ENCODE results near the gene FSIP1. TPM values are rescaled to one million over a fixed set of nuclear protein-coding genes. Genes with fewer than 3 reads are reported as not detected.

The FSIP1 gene
- total and polyA plus RNA-seq, 9 of the 15 experiments (the other 6 are each of a cell fraction or from before 2014, with no cell fraction given), result 0.07 to 0.51 (median 0.29) TPM

DNA sequence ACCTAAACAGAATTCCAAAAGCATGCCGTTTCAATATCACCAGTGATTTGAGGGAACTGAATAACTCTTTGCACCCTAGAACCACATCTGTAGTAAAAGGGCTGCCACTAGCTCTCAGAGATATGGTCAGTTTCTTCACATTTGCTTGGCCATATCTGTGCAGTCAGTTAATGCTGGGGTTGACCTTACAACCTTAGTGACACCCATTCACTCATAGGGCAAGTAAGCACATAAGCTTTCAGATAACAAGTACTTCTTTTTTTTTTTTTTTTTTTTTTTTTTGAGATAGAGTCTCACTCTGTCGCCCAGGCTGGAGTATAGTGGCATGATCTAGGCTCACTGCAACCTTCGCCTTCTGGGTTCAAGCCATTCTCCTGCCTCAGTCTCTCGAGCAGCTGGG lies 20.4 kb upstream of the FSIP1 start:
- WGBS (ENCODE audit: insufficient coverage, low coverage, missing lambda C conversion rate), result 2% methylated on average over 3 of the region's 4 CpGs
- H3K27me3 ChIP-seq (ENCODE audit: control insufficient read depth in 2 of 2, insufficient read depth in 2 of 2, low read length in 2 of 2), result peaks cover 22 to 33% of the 10 kb centered on the region in 2 experiments; a peak in 4 of 5 replicates
- 0 out of 2 replicates have a peak, but pooled peaks cover 2% of the 10 kb centered on the region for H4K20me1 ChIP-seq (replicated peaks; ENCODE audit: control insufficient read depth, insufficient read depth, low read length)
- no peak overlapping the region for H3K9ac ChIP-seq (ENCODE audit: insufficient read depth in 1 of 2, low read depth in 2 of 2, low read length in 2 of 2)
- FAIRE-seq (no peak), DNase-seq (ENCODE audit: extremely low read depth in 1 of 4, low spot score in 3 of 4) (no peak), ATAC-seq (no peak)
- no peaks in the 10 kb centered on the region for H3K9me3 ChIP-seq (replicated peaks; ENCODE audit: control insufficient read depth, insufficient read depth, low read depth, low read length)
- no peak overlapping the region for H3K4me2 ChIP-seq (ENCODE audit: insufficient read depth, low read length)
- H3K36me3 ChIP-seq (ENCODE audit: control insufficient read depth, insufficient read depth, low read length), result no peaks in the 10 kb centered on the region
- ChIA-PET CTCF (ENCODE audit: low intra/inter-chr PET ratio) (no interaction called here), POLR2A (interaction anchor here (0.6 to 1.0 kb wide), 2 partner anchors 8 to 72 kb away, joined by 3 read pairs; no protein-coding TSS in a partner anchor)
- no peaks in the 10 kb centered on the region; a peak in 1 of 5 replicates for H3K4me1 ChIP-seq (replicated peaks in 1 of 2; ENCODE audit: control insufficient read depth in 2 of 2, insufficient read depth in 2 of 2, low read length in 2 of 2)
- no peak overlapping the region for H3K27ac ChIP-seq (ENCODE audit: extremely low read depth, low read depth, low read length)
- no peak overlapping the region for H2AFZ ChIP-seq (ENCODE audit: low read depth, low read length)
- no peaks in the 10 kb centered on the region for H3K9me1 ChIP-seq (ENCODE audit: control insufficient read depth, insufficient read depth, low read length)
- in situ Hi-C loops (cut with MboI), result no loop called here
- H3K79me2 ChIP-seq (ENCODE audit: control insufficient read depth, insufficient read depth, low read length), result no peaks in the 10 kb centered on the region
- intact Hi-C loops (cut with micrococcal nuclease), result no loop called here
- H3K4me3 ChIP-seq, result no peak overlapping the region
- no TSS peak for BruUV-seq (replicated peaks)
- TF ChIP-seq TCF3 (CRISPR knock-in tag; IDR thresholded peaks at IDR 0.05) (0 out of 2 replicates have a peak, but pooled peaks have one; percentile 19), RCOR1 (IDR thresholded peaks at IDR 0.05; ENCODE audit: borderline replicate concordance in 1 of 2, low read depth in 2 of 2, low read length in 2 of 2) (peak in 1 of 2 experiments; percentile 77; a peak in 2 of 4 replicates), NCOA1 (IDR thresholded peaks at IDR 0.05; ENCODE audit: low read depth) (no peak), BRD9 (IDR thresholded peaks at IDR 0.05; ENCODE audit: low read depth, partially characterized antibody) (no peak), HDAC1 (IDR thresholded peaks at IDR 0.05) (0 out of 4 replicates have a peak, but pooled peaks of 1 of the 2 experiments have one; percentile 17), ZNF609 (CRISPR knock-in tag; IDR thresholded peaks at IDR 0.05; ENCODE audit: borderline replicate concordance) (no peak), CBFA2T3 (IDR thresholded peaks at IDR 0.05) (peak; percentile 49; the same call in 1 of the 2 replicates), E2F1 (CRISPR knock-in tag; IDR thresholded peaks at IDR 0.05) (no peak), GATAD2A (IDR thresholded peaks at IDR 0.05) (no peak), NR2F6 (CRISPR knock-in tag; IDR thresholded peaks at IDR 0.05) (0 out of 2 replicates have a peak, but pooled peaks have one; percentile 17), TAL1 (IDR thresholded peaks at IDR 0.05) (0 out of 2 replicates have a peak, but pooled peaks have one; percentile 8), CREBBP (IDR thresholded peaks at IDR 0.05; ENCODE audit: low read depth, low read length) (no peak), ZNF384 (IDR thresholded peaks at IDR 0.05; ENCODE audit: low read depth, low read length) (peak; percentile 74), TFAM (CRISPR knock-in tag; conservative IDR thresholded peaks at IDR 0.05) (no peak)
- TF ChIP-seq, protein P1, sequence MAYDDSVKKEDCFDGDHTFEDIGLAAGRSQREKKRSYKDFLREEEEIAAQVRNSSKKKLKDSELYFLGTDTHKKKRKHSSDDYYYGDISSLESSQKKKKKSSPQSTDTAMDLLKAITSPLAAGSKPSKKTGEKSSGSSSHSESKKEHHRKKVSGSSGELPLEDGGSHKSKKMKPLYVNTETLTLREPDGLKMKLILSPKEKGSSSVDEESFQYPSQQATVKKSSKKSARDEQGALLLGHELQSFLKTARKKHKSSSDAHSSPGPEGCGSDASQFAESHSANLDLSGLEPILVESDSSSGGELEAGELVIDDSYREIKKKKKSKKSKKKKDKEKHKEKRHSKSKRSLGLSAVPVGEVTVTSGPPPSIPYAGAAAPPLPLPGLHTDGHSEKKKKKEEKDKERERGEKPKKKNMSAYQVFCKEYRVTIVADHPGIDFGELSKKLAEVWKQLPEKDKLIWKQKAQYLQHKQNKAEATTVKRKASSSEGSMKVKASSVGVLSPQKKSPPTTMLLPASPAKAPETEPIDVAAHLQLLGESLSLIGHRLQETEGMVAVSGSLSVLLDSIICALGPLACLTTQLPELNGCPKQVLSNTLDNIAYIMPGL (CRISPR knock-in tag; IDR thresholded peaks at IDR 0.05), result no peak

Measured in K562 (cell line).